HG02870 (cell line): ENCODE data around the gene ACKR3.

Source experiments
- ATAC-seq: cut with Tn5 transposase; IDR thresholded peaks from one replicate; pipeline ENCODE4 v1.9.1; 2021; ENCODE audit warnings: mild to moderate bottlenecking, moderate library complexity; ENCODE audit not compliant: unreplicated experiment

ACKR3 gene

GRCh38 chr2:236566596-236566995 lies 3.0 kb upstream of the ACKR3 start:
- no peak for ATAC-seq

- ATAC-seq = peak; percentile 35
Observed at GRCh38 chr2:236568068-236568921, 1.3 kb upstream of the ACKR3 start.

GRCh38 chr2:236568922-236569572 lies 578 bp upstream of the ACKR3 start:
- no peak for ATAC-seq

GRCh38 chr2:236570081-236570868 lies 650 bp downstream of the ACKR3 start:
- no peak for ATAC-seq

GRCh38 chr2:236571145-236571544 lies 1.5 kb downstream of the ACKR3 start:
- ATAC-seq = no peak

DNA sequence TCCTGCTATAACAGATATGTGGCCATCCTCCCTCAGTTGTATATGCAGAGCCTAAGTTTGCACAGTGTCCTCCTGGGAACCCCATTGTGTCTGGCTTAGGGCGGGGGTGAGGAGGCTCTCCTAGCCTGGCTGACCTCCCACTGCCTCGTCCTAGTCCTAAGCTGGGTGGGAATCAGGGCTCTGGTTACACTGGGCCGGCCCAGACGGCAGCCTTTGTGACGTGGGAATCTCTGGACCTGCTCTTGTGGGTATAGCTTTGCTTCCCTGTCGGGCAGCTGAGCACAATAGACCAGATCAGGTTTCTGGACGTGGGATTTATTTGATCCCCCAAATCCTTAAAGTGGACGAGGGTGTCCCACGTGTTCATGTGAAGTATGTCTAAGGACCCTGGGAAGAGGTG lies 2.9 kb downstream of the ACKR3 start:
- ATAC-seq = no peak

- ATAC-seq = no peak
Observed at GRCh38 chr2:236573066-236573929, 3.7 kb downstream of the ACKR3 start.

- ATAC-seq = no peak
Observed at GRCh38 chr2:236574000-236574399, 4.4 kb downstream of the ACKR3 start.

DNA sequence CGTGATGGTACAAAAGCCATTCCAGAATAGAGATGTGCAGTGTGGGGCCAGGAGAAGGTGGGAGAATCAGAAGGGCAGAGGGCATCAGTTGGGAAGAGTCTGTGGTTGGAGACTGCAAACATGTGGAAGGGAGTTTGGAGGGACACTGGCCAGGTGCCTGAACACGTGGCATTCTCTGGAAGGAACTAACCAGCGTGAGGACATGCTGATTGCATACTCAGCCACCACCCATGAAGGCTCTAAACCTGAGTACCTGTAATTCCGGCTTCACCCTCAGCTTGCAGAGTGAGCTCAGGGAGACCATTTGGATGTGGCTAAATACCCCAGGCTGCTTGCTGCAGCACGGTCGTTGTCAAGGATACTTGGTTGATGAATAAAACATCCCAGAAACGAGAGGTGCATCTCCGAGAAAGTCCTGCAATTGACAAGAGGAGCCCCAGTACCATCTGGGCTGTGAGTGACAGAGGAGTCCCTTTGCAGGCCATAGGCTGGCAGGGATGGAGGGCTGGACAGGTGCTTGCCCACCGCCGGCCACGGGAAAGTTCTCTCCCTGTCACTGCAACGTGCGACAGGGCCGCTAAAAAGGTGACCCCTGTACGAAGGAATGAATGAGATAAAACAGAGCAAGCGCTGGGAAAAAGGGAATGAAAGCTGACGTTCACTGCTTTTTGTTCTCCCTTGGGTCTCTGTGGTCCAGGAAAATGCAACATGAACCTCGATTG lies 5.0 kb downstream of the ACKR3 start:
- no peak for ATAC-seq

- ATAC-seq = no peak
Observed at GRCh38 chr2:236575510-236575909, 5.9 kb downstream of the ACKR3 start.

- ATAC-seq = no peak
Observed at GRCh38 chr2:236576087-236576486, 6.5 kb downstream of the ACKR3 start.

DNA sequence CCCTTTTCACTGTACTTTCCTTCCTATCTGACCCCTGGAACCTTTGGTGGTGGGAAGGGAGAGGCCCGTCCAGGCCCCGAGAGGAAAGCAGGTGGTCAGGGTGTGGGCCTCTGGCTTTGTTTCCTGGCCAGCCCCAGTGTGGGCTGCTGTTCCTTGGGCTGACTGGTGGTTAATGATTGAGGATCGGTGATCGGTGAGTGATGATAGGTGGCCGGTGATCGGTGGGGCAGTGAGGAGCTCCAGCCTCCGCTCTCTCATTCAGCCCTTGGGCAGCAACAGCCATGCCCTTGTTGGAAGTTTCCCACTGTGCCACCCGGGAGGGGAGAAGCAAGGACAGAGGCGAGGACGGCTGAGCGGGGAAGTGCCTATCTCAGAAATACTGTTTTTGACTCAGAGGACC lies 7.3 kb downstream of the ACKR3 start:
- ATAC-seq = no peak

DNA sequence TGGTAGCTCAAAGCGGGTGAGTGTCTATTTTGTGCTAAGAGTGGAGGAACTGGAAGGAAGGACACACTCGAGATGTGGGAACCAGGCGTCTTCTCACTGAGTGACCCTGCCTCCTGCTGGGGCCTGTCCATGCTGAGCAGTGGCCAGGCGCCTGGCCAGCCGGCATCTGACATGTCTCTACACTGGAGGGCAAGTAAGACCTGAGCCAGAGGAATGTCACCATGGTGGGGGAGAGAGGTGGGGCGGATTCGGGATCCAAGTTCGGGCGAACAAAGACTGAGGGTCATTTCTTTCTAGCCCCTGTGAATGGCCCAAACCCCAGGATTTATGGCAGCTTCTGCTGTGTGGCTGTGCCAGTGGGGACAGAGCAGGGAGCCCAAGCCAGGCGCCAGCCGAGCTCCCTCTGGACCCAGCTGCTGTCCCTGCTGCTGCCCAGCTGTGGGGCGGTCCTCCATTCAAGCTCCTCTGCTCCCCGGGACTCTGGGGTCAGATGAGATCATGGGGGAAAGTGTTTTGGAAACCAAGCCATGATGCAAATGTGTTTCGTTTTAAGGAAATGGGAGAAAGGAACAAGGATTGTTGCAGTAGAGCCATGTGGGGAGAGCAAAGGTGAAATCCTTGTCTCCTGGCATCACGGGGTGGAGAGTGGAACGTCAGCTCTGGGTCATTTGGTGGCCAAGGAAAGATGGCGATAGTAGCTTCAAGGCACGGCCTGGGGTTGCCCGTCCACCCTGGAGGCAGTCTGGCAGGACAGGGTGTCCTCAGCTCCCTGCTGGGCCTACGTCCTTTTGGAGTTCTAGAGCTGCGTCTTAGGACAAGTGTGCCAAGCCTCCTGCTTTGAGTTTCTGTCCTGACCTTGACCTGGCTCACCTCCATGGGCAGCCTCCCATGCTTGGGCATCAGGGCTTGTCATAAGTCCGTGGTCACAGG lies 8.1 kb downstream of the ACKR3 start:
- no peak for ATAC-seq

DNA sequence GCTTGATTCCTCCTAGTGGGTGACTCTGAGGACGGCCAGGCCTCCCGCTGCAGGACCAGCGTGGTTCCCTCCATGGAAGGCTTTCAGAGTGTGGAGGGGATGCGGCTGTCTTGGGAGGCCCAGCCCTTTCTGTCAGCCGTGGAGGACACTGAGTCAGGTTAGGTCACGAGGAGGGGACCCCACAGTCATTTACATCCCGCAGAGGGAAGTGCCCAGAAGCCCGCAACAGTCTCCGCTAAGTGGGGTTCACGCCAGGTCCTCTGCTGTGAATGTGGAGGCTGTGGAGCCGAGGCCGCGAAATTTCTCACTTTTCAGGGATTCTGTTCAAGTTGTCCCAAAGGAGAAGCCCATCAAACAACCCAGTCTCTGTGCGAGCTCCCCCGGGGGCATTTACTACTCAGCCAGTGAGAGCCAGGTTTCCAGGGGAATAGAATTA lies 8.8 kb downstream of the ACKR3 start:
- no peak for ATAC-seq

DNA sequence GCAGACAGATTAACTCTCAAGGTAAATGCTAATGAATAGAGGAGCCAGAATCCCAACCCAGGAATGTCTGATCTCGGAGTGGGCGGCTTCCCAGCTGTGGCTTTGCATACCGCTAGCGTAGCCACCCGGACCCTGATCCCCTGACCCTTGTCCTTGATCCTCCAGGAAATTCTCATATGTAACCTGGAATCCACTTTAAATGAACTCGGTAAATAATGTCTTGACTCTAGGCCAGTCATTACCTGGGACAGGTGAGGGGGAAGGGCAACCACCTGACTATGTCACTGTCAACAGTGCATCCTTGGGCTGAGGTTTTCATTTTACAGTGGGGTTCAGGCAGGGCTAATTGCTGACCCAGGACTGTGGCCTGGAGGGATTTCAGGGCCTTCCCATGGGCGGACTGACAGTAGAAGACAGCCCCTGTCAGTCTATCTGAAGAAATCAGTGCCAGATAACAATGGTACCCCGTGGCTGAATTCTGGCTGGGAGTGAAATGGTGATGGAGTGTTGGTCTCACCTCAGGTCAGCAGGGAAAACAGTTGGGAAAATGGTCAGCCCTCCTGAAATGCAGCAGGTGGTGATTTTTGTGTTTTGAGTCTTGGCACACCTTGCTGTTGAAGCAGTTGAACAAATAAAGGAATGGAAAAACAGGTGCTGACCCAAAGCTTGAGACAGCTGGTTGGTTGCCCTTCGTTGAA lies 9.6 kb downstream of the ACKR3 start:
- ATAC-seq = no peak

GRCh38 chr2:236579746-236580315 lies 10.2 kb downstream of the ACKR3 start:
- ATAC-seq = no peak

DNA sequence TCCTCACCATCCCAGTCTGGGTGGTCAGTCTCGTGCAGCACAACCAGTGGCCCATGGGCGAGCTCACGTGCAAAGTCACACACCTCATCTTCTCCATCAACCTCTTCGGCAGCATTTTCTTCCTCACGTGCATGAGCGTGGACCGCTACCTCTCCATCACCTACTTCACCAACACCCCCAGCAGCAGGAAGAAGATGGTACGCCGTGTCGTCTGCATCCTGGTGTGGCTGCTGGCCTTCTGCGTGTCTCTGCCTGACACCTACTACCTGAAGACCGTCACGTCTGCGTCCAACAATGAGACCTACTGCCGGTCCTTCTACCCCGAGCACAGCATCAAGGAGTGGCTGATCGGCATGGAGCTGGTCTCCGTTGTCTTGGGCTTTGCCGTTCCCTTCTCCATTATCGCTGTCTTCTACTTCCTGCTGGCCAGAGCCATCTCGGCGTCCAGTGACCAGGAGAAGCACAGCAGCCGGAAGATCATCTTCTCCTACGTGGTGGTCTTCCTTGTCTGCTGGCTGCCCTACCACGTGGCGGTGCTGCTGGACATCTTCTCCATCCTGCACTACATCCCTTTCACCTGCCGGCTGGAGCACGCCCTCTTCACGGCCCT lies 11.2 kb downstream of the ACKR3 start:
- ATAC-seq = no peak

DNA sequence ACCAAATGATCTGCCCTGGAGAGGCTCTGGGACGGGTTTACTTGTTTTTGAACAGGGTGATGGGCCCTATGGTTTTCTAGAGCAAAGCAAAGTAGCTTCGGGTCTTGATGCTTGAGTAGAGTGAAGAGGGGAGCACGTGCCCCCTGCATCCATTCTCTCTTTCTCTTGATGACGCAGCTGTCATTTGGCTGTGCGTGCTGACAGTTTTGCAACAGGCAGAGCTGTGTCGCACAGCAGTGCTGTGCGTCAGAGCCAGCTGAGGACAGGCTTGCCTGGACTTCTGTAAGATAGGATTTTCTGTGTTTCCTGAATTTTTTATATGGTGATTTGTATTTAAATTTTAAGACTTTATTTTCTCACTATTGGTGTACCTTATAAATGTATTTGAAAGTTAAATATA lies 11.9 kb downstream of the ACKR3 start:
- ATAC-seq = no peak
